H1 (cell line): ENCODE results near the gene OSBP2. TPM values are rescaled to one million over a fixed set of nuclear protein-coding genes. Genes with fewer than 3 reads are reported as not detected.

ENCODE experiments used
- CTCF ChIA-PET: fragments of 300-600 bp; sonication (Branson Sonifier 250); formaldehyde crosslinking; loops from one replicate; lab custom pipeline; 2021; ENCODE audit not compliant: partially characterized antibody; lab: Charles Lee
- POLR2A ChIA-PET: fragments of 300-600 bp; sonication (Branson Sonifier 250); formaldehyde crosslinking; loops from one replicate; lab custom pipeline; 2021; ENCODE audit warnings: inconsistent platforms; ENCODE audit not compliant: partially characterized antibody; lab: Charles Lee
- DNase-seq, 2 experiments: peaks; one replicate each; pipeline versions ENCODE4 v3.0.0 to v3.0.0-alpha.2; 2010 to 2022; ENCODE audit warnings: low spot score in 2 of 2, low read depth in 1 of 2, mixed read lengths in 1 of 2
- FAIRE-seq: peaks from 2 replicates; lab custom pipeline; 2011; peaks lifted over from hg19 to GRCh38; lab: Jason Lieb, UNC
- H2AFZ ChIP-seq: 2 replicates; pipeline ENCODE4 v1.8.1; 2012; ENCODE audit warnings: low read length, inconsistent platforms
- H2AK5ac ChIP-seq: 2 replicates; pipeline ENCODE4 v1.6.1; 2013; ENCODE audit warnings: low read depth, low read length
- H2BK120ac ChIP-seq: replicated peaks from 2 replicates; pipeline ENCODE3; 2013; ENCODE audit warnings: low read depth, low read length, inconsistent platforms
- H2BK12ac ChIP-seq: 2 replicates; pipeline ENCODE4 v1.6.1; 2013; ENCODE audit warnings: low read depth, low read length
- H2BK15ac ChIP-seq: 2 replicates; pipeline ENCODE4 v1.6.1; 2013; ENCODE audit warnings: low read length
- H2BK20ac ChIP-seq: 2 replicates; pipeline ENCODE4 v1.6.1; 2013; ENCODE audit warnings: low read length
- H2BK5ac ChIP-seq: 2 replicates; pipeline ENCODE4 v1.6.1; 2013; ENCODE audit warnings: low read depth, low read length
- H3K14ac ChIP-seq: 2 replicates; pipeline ENCODE4 v1.6.1; 2013; ENCODE audit warnings: inconsistent platforms; ENCODE audit not compliant: insufficient read length
- H3K18ac ChIP-seq: 2 replicates; pipeline ENCODE4 v1.6.1; 2013; ENCODE audit warnings: low read length; ENCODE audit errors: extremely low read depth
- H3K23ac ChIP-seq: 2 replicates; pipeline ENCODE4 v1.6.1; 2013; ENCODE audit warnings: inconsistent platforms; ENCODE audit not compliant: insufficient read length
- H3K23me2 ChIP-seq: 2 replicates; pipeline ENCODE4 v1.6.1; 2013; ENCODE audit warnings: low read depth, low read length
- H3K27ac ChIP-seq: 2 replicates; pipeline ENCODE4 v1.6.1; 2011; ENCODE audit warnings: low read depth, low read length, inconsistent platforms
- H3K27me3 ChIP-seq, 4 experiments: replicated peaks in 1 of 4; 1 replicate in 1 of 4; 2 replicates in 3 of 4; pipeline versions ENCODE4 v1.6.1 to v1.8.1; 2011 to 2013; ENCODE audit warnings: low read length in 3 of 4, mild to moderate bottlenecking in 3 of 4, inconsistent platforms in 2 of 4, mixed read lengths in 2 of 4, moderate library complexity in 1 of 4; ENCODE audit not compliant: control insufficient read depth in 3 of 4, insufficient read depth in 3 of 4; ENCODE audit errors: extremely low read depth in 1 of 4
- H3K36me3 ChIP-seq, 4 experiments: 2 replicates each; pipeline versions ENCODE4 v1.6.1 to v1.8.1; 2011 to 2013; ENCODE audit warnings: mild to moderate bottlenecking in 4 of 4, low read length in 3 of 4, moderate library complexity in 2 of 4, control low read depth in 1 of 4, inconsistent platforms in 1 of 4; ENCODE audit not compliant: insufficient read depth in 4 of 4, control insufficient read depth in 2 of 4
- H3K4ac ChIP-seq: replicated peaks from 2 replicates; pipeline ENCODE3; 2013; ENCODE audit warnings: low read length, low read depth, mixed read lengths, inconsistent platforms; ENCODE audit not compliant: insufficient read length
- H3K4me1 ChIP-seq, 4 experiments: replicated peaks in 1 of 4; 1 replicate in 1 of 4; 2 replicates in 3 of 4; pipeline versions ENCODE4 v1.6.1 to v1.8.1; 2011 to 2013; ENCODE audit warnings: low read length in 3 of 4, inconsistent platforms in 2 of 4, mixed read lengths in 1 of 4; ENCODE audit not compliant: insufficient read depth in 4 of 4, control insufficient read depth in 3 of 4
- H3K4me2 ChIP-seq, 2 experiments: 2 replicates each; pipeline versions ENCODE4 v1.6.1 to v1.8.1; 2011 to 2013; ENCODE audit warnings: low read depth in 2 of 2, low read length in 2 of 2, control low read depth in 1 of 2, inconsistent platforms in 1 of 2, mild to moderate bottlenecking in 1 of 2; ENCODE audit not compliant: insufficient read depth in 1 of 2
- H3K4me3 ChIP-seq, 4 experiments: fragments of 200-600, 300-600 bp in 1 of 4; sonication (generic), shearing (Covaris generic), sonication (Bioruptor Twin) in 1 of 4; 2 replicates each; pipeline versions ENCODE4 v1.5.1 to v1.8.1; 2011 to 2016; ENCODE audit warnings: low read length in 4 of 4, low read depth in 3 of 4, control low read depth in 2 of 4, inconsistent platforms in 2 of 4, mild to moderate bottlenecking in 2 of 4, mixed read lengths in 1 of 4, moderate library complexity in 1 of 4; ENCODE audit not compliant: insufficient read depth in 2 of 4; ENCODE audit errors: extremely low read depth in 1 of 4
- H3K56ac ChIP-seq: replicated peaks from 2 replicates; pipeline ENCODE3; 2013; ENCODE audit warnings: low read depth, mild to moderate bottlenecking, mixed read lengths, low read length, inconsistent platforms; ENCODE audit not compliant: insufficient read length
- H3K79me1 ChIP-seq: 2 replicates; pipeline ENCODE4 v1.6.1; 2013; ENCODE audit warnings: low read depth, low read length, control low read depth
- H3K79me2 ChIP-seq, 2 experiments: 2 replicates each; pipeline versions ENCODE4 v1.6.1 to v1.8.1; 2012 to 2013; ENCODE audit warnings: low read length in 2 of 2, mild to moderate bottlenecking in 2 of 2, inconsistent platforms in 1 of 2; ENCODE audit not compliant: insufficient read depth in 2 of 2, control insufficient read depth in 1 of 2
- H3K9ac ChIP-seq, 4 experiments: replicated peaks in 1 of 4; 1 replicate in 1 of 4; 2 replicates in 3 of 4; pipeline versions ENCODE4 v1.6.1 to v1.8.1; 2011 to 2013; ENCODE audit warnings: low read depth in 3 of 4, low read length in 3 of 4, control low read depth in 2 of 4, mild to moderate bottlenecking in 2 of 4, moderate library complexity in 2 of 4, inconsistent platforms in 1 of 4; ENCODE audit errors: extremely low read depth in 1 of 4
- H3K9me3 ChIP-seq, 2 experiments: 2 replicates each; pipeline versions ENCODE4 v1.6.1 to v1.8.1; 2012 to 2013; ENCODE audit warnings: mild to moderate bottlenecking in 2 of 2, moderate library complexity in 2 of 2, control low read depth in 1 of 2, inconsistent platforms in 1 of 2, low read depth in 1 of 2, low read length in 1 of 2, mixed read lengths in 1 of 2; ENCODE audit not compliant: insufficient read depth in 2 of 2
- H4K20me1 ChIP-seq, 2 experiments: replicated peaks in 1 of 2; 2 replicates each; pipeline versions ENCODE3 to v1.8.1; 2011 to 2013; ENCODE audit warnings: inconsistent platforms in 2 of 2, low read length in 2 of 2, mild to moderate bottlenecking in 1 of 2; ENCODE audit not compliant: insufficient read depth in 2 of 2, control insufficient read depth in 1 of 2
- H4K5ac ChIP-seq: 2 replicates; pipeline ENCODE4 v1.6.1; 2013; ENCODE audit warnings: low read length, low read depth, mixed read lengths, inconsistent platforms; ENCODE audit not compliant: insufficient read length
- H4K8ac ChIP-seq: 2 replicates; pipeline ENCODE4 v1.8.0; 2013; ENCODE audit warnings: mild to moderate bottlenecking, moderate library complexity, low read length, inconsistent platforms; ENCODE audit not compliant: insufficient read depth; ENCODE audit errors: extremely low read depth
- H4K91ac ChIP-seq: replicated peaks from 2 replicates; pipeline ENCODE3; 2013; ENCODE audit warnings: low read length, mixed read lengths, inconsistent platforms; ENCODE audit not compliant: insufficient read length
- BCL11A ChIP-seq, 2 experiments: IDR thresholded peaks; one replicate each; pipeline ENCODE4 v1.6.1; 2011; ENCODE audit warnings: low read depth in 2 of 2, low read length in 2 of 2, mild to moderate bottlenecking in 2 of 2
- CEBPB ChIP-seq: IDR thresholded peaks from 2 replicates; pipeline ENCODE4 v1.6.1; 2012; ENCODE audit warnings: low read depth, low read length
- EZH2 ChIP-seq: fragments of 200-600 bp; sonication (generic); IDR thresholded peaks from 2 replicates; pipeline ENCODE4 v1.7.1; 2012; ENCODE audit warnings: low read depth, mild to moderate bottlenecking, moderate library complexity, low read length, inconsistent platforms; ENCODE audit not compliant: severe bottlenecking
- GTF2F1 ChIP-seq: IDR thresholded peaks from 2 replicates; pipeline ENCODE4 v1.6.1; 2012; ENCODE audit warnings: low read depth, low read length, improper control_type of control experiment, borderline replicate concordance
- KDM1A ChIP-seq: fragments of 200-600, 300-600 bp; sonication (generic); IDR thresholded peaks from 2 replicates; pipeline ENCODE4 v1.7.1; 2016; ENCODE audit warnings: mild to moderate bottlenecking, low read length, borderline replicate concordance
- NANOG ChIP-seq: IDR thresholded peaks from 2 replicates; pipeline ENCODE4 v1.6.1; 2011; ENCODE audit warnings: low read length, low read depth, mild to moderate bottlenecking, inconsistent platforms; ENCODE audit not compliant: insufficient read depth, poor library complexity, severe bottlenecking
- TAF7 ChIP-seq: optimal IDR thresholded peaks from 2 replicates; pipeline ENCODE3; 2011; ENCODE audit warnings: low read depth, mild to moderate bottlenecking, inconsistent platforms, low read length, moderate library complexity, borderline replicate concordance
- TBP ChIP-seq: IDR thresholded peaks from 2 replicates; pipeline ENCODE4 v1.6.1; 2011; ENCODE audit warnings: low read depth, low read length, improper control_type of control experiment
- YY1 ChIP-seq: IDR thresholded peaks from 2 replicates; pipeline ENCODE4 v1.6.1; 2011; ENCODE audit warnings: low read depth, mild to moderate bottlenecking, low read length
- WGBS, 2 experiments: shearing (Covaris generic) in 1 of 2; methylation state at CpG; one replicate each; pipeline versions ENCODE4 v1.1.6 to v1.1.7; 2013 to 2015; ENCODE audit warnings: low lambda C conversion rate in 2 of 2, mixed read lengths in 2 of 2, inconsistent platforms in 1 of 2, low coverage in 1 of 2, missing lambda C conversion rate in 1 of 2; ENCODE audit not compliant: insufficient replicate concordance in 2 of 2, insufficient coverage in 1 of 2, insufficient read length in 1 of 2; ENCODE audit errors: extremely low coverage in 1 of 2, missing lambda C conversion rate in 1 of 2; 5-methylcytosine and 5-hydroxymethylcytosine counted together
- polyA plus RNA-seq, 7 experiments: library from polyadenylated mRNA; depleted of rRNA in 3 of 7; stranded (reverse) in 5 of 7; unstranded in 2 of 7; fragments of >200 nt in 5 of 7; fragments of 200-250 nt in 2 of 7; gene quantifications; 1 replicate in 5 of 7; 2 replicates in 1 of 7; 4 replicates in 1 of 7; pipeline versions ENCODE4 v1.2.1 to v1.2.3, GENCODE V29; 2011 to 2013; ENCODE audit warnings: missing spikeins in 2 of 7, mixed read lengths in 2 of 7
- total RNA-seq: library from RNA; stranded (reverse); fragmentation: NEBNext Ultra II Directional; extraction: Animal tissue kit (Norgen Biotek cat#: 25700); gene quantifications from 2 replicates; pipeline ENCODE4 v1.2.1, GENCODE V29; 2021

The OSBP2 gene
- total and polyA plus RNA-seq, 2 of the 8 experiments (the other 6 are each of a cell fraction or from before 2014, with no cell fraction given), result 3.4 to 3.7 TPM

DNA sequence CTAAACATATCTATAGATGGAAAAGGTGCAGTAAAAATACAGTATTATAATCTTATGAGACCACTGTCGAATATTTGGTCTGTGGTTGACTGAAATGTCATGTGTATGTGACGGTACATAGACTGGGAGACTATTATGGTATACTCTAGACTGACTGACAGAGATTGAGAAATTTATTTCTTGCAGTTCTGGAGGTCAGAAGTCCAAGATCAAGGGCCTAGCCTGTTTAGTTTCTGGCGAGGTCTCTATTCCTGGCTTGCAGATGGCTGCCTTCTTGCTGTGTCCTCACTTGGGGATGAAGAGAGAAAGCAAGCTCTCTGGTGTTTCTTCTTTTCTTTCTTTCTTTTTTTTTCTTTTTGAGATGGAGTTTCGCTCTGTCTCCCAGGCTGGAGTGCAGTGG is 7.3 kb upstream of the OSBP2 start:
- Histone ChIP-seq H2BK20ac (no peak overlapping the region), H2BK5ac (no peak overlapping the region), H3K18ac (no peak overlapping the region), H3K27me3 (no peaks in the 10 kb centered on the region), H3K4me2 (no peak overlapping the region), H2BK12ac (no peak overlapping the region), H3K79me2 (no peaks in the 10 kb centered on the region), H3K23ac (no peak overlapping the region), H3K79me1 (no peaks in the 10 kb centered on the region; the same call in 1 of the 2 replicates), H3K56ac (no peak overlapping the region), H3K4me3 (no peak overlapping the region), H4K20me1 (no peaks in the 10 kb centered on the region), H4K5ac (no peak overlapping the region), H3K9ac (no peak overlapping the region), H4K91ac (no peak overlapping the region), H3K9me3 (no peaks in the 10 kb centered on the region), H3K4me1 (no peaks in the 10 kb centered on the region), H3K23me2 (no peaks in the 10 kb centered on the region), H2AK5ac (no peak overlapping the region), H3K27ac (no peak overlapping the region), H2AFZ (no peak overlapping the region), H3K14ac (no peak overlapping the region), H3K36me3 (no peaks in the 10 kb centered on the region), H2BK15ac (no peak overlapping the region), H4K8ac (no peak overlapping the region), H3K4ac (no peak overlapping the region), H2BK120ac (no peak overlapping the region)
- FAIRE-seq, result no peak
- CTCF ChIA-PET, result interaction anchor here (0.7 kb wide), 1 partner anchor 86 kb away, joined by 3 read pairs; no protein-coding TSS in a partner anchor
- no peak for DNase-seq
- 93% methylated on average over 4 of the region's 4 CpGs; no CpG with 5 or more reads in 1 of the 2 experiments for WGBS, 2 experiments
- POLR2A ChIA-PET, result no interaction called here
- no peak for TF ChIP-seq YY1
- no peak for TF ChIP-seq TBP
- TF ChIP-seq BCL11A (IDR thresholded peaks at IDR 0.05; ENCODE audit: low read depth in 2 of 2, low read length in 2 of 2), result no peak
- no peak for TF ChIP-seq KDM1A
- TF ChIP-seq GTF2F1, result no peak
- no peak for TF ChIP-seq TAF7
- no peak for TF ChIP-seq CEBPB
- TF ChIP-seq EZH2, result no peak
- no peak for TF ChIP-seq NANOG
